Loucy (cell line): Measurements from ENCODE around the gene MAP2K3.

Source experiments
- EZH2phosphoT487 ChIP-seq: fragments of 200-600 bp; IDR thresholded peaks from 2 replicates; pipeline ENCODE4 v1.6.1; 2018; ENCODE audit warnings: antibody characterized with exemption, mild to moderate bottlenecking, moderate library complexity, borderline replicate concordance
- TF ChIP-seq, protein P1 (sequence below): fragments of 200-600 bp; sonication (generic); conservative IDR thresholded peaks from 2 replicates; pipeline ENCODE4 v1.5.1; 2014; ENCODE audit warnings: mild to moderate bottlenecking, antibody characterized with exemption, low read length

- TF ChIP-seq, protein P1, sequence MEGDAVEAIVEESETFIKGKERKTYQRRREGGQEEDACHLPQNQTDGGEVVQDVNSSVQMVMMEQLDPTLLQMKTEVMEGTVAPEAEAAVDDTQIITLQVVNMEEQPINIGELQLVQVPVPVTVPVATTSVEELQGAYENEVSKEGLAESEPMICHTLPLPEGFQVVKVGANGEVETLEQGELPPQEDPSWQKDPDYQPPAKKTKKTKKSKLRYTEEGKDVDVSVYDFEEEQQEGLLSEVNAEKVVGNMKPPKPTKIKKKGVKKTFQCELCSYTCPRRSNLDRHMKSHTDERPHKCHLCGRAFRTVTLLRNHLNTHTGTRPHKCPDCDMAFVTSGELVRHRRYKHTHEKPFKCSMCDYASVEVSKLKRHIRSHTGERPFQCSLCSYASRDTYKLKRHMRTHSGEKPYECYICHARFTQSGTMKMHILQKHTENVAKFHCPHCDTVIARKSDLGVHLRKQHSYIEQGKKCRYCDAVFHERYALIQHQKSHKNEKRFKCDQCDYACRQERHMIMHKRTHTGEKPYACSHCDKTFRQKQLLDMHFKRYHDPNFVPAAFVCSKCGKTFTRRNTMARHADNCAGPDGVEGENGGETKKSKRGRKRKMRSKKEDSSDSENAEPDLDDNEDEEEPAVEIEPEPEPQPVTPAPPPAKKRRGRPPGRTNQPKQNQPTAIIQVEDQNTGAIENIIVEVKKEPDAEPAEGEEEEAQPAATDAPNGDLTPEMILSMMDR, result no peak
- TF ChIP-seq EZH2phosphoT487, result no peak
These were observed 15.6 kb downstream of the MAP2K3 start for GRCh38 chr17:21299981-21300600.
